HG03095 (cell line): Measurements from ENCODE around the gene C1orf167.

Source experiments
- ATAC-seq: cut with Tn5 transposase; IDR thresholded peaks from one replicate; pipeline ENCODE4 v1.9.1; 2021; ENCODE audit warnings: moderate library complexity; ENCODE audit not compliant: unreplicated experiment

C1orf167 gene

DNA sequence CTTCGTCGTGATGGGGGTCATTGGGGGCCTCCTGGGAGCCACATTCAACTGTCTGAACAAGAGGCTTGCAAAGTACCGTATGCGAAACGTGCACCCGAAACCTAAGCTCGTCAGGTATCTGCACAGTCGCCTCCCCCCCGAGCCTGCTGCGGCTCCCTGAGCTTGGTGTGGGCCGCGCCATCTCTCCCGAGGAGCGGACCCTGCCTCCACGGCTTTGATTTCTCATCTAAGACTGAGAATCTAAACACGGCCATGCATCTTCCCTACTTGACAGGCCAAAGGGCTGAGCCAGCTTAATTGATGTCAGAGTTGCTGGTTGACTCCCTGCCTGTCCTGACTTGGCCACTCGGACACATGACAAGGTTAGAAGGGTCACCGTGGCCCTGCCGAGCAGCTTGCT is 66.5 kb downstream of the C1orf167 start:
- ATAC-seq = no peak

DNA sequence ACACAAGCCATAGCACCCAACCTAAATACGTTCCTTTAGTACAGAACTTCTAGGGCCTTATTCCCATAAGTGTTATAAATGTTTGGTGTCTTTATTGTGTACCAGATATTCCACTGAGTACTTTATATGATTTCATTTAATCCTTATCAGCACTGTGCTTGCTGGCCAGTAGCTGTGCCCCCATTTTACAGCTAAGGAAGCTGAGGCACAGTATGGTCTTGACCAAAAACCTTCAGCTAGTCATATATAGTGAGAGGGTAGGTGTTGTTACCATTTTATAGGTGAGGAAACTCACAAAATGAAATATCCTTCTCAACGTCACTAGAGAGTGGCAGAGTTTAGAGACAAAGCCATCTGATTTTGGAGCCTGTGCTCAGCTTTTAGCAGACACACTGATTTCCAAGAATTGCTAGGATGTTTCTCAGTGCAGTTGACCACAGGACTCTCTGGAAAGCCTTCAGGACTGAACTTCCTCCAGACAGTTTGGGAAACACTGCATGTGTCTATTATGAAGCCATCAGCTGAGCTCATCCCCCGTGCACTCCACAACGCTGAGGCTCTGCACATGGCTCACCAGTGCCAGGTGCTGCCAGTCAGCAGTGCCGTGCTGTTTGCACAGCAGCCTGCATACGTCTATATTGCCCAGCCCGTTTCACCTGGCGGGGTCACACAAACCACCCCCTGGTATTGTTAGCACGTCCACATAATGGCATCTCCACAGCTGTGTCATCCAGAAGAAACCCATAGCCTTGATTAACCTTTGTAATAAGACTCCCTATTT is 70.1 kb downstream of the C1orf167 start:
- no peak for ATAC-seq

- no peak for ATAC-seq
Measured at GRCh38 chr1:11833497-11833896, 71.5 kb downstream of the C1orf167 start.

- no peak for ATAC-seq
Measured at GRCh38 chr1:11833900-11834299, 71.9 kb downstream of the C1orf167 start.

DNA sequence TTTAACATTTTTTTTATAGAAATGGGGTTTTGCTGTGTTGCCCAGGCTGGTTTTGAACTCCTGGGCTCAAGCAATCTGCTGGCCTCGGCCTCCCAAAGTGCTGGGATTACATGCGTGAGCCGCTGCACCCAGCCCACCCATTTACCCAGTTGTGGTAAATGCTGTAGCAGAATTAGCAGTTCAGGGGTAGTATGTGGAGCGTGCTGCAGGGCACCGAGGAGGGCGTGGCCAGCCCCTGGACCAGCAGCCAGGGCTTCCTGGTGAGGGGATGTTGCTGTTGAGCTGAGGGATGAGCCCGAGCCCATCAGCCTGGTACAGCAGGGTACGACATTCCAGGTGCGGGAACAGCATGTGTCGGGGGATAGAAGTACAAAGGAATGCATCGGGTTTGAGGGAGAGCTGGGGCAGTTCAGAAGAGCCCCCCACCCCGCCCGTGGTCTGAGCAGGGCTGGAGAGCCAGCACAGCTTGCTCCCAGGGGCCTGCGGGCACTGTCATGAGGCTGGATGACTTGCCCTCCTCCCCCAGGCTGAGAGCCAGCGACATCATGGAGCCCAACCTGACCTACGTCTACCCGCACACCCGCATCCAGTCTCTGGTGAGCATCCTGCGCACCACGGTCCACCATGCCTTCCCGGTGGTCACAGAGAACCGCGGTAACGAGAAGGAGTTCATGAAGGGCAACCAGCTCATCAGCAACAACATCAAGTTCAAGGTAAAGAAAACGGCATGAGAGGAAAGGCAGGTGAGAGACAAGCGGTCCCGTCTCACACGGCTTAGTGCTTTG is 73.6 kb downstream of the C1orf167 start:
- no peak for ATAC-seq

- no peak for ATAC-seq
Measured at GRCh38 chr1:11836955-11837766, 75.2 kb downstream of the C1orf167 start.

GRCh38 chr1:11837767-11838348 is 75.9 kb downstream of the C1orf167 start:
- no peak for ATAC-seq

DNA sequence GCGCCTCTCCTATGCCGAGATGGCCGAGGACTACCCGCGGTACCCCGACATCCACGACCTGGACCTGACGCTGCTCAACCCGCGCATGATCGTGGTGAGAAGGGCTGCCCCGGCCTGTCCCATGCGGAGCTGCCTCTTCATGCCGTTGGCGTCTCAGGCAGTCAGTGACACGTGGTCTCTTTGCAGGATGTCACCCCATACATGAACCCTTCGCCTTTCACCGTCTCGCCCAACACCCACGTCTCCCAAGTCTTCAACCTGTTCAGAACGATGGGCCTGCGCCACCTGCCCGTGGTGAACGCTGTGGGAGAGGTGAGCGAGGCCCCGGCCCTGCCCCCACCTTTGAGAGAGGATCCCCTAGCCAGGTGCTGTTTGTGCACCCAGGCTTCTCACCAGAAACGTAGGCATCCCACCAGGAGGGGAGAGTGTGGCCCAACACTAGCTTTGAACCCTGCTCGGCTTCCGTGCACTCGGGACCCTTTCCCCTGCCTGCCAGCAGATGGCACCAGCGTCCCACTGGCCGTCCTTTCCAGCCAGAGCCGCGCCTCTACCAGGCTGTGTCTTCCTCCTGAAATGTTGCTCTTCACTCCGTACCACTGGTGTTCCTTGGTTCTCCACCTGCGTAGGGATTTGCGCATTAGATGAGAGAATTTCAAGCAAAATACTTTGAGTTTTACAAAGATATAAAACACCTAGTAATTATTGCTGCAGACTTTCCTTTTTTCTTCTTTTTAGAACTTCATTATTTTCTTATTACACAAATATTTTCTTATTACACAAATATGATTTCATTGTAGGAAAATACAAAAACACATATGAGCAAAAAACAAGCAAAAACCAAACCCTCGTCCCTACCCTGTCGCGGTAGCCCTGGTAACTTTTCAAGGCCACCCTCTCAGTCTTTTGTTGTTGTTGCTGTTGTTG is 76.6 kb downstream of the C1orf167 start:
- ATAC-seq = no peak
